HepG2 (cell line): ENCODE data around the gene PTPRF. TPM values are rescaled to one million over a fixed set of nuclear protein-coding genes. Genes with fewer than 3 reads are reported as not detected.
A peak's percentile ranks its signal among the peaks of the same experiment; 100 is the strongest.

Experiments
- ATAC-seq: fragments of 200-7000 bp; cut with Tn5 transposase; 3 replicates; pipeline ENCODE4 v1.9.1; 2020; ENCODE audit warnings: mild to moderate bottlenecking, moderate library complexity
- BruUV-seq: library from RNA; stranded (reverse); fragments of 400-500 nt; replicated peaks from 2 replicates; lab custom pipeline; 2021; lab: Mats Ljungman, UMichigan
- CTCF ChIA-PET: fragments of 300-600 bp; formaldehyde crosslinking; extraction: SDS; loops from one replicate; lab custom pipeline; 2021; ENCODE audit warnings: low total read pairs, inconsistent platforms, low intra/inter-chr PET ratio; lab: Yijun Ruan, JAX
- POLR2A ChIA-PET: fragments of 350-600 bp; sonication (Branson Sonifier 250); formaldehyde crosslinking; loops from one replicate; lab custom pipeline; 2020; ENCODE audit warnings: antibody characterized with exemption, inconsistent platforms; lab: Yijun Ruan, JAX
- DNase-seq: peaks from one replicate; pipeline ENCODE4 v3.0.0-alpha.2; 2015; ENCODE audit warnings: low spot score
- FAIRE-seq: peaks from 3 replicates; lab custom pipeline; 2011; peaks lifted over from hg19 to GRCh38; lab: Jason Lieb, UNC
- H2AFZ ChIP-seq: one replicate; pipeline ENCODE4 v1.6.1; 2011; ENCODE audit warnings: low read length, inconsistent platforms
- H3K27ac ChIP-seq: fragments of 300-600 bp; 3 replicates; pipeline ENCODE4 v1.8.0; 2011; ENCODE audit warnings: mixed run types, mild to moderate bottlenecking, mixed read lengths, low read length, inconsistent platforms; ENCODE audit not compliant: insufficient read depth; ENCODE audit errors: extremely low read length
- H3K27me3 ChIP-seq, 2 experiments: fragments of 200-600 bp in 1 of 2; 2 replicates in 1 of 2; 3 replicates in 1 of 2; pipeline versions ENCODE4 v1.6.0 to v1.8.0; 2011; ENCODE audit warnings: low read length in 2 of 2, mild to moderate bottlenecking in 2 of 2, moderate library complexity in 2 of 2, inconsistent platforms in 1 of 2; ENCODE audit not compliant: insufficient read depth in 2 of 2, control insufficient read depth in 1 of 2
- H3K36me3 ChIP-seq, 2 experiments: fragments of 200-600 bp in 1 of 2; replicated peaks in 1 of 2; 2 replicates in 1 of 2; 3 replicates in 1 of 2; pipeline versions ENCODE4 v1.5.1 to v1.8.0; 2011; ENCODE audit warnings: low read length in 2 of 2, inconsistent platforms in 1 of 2; ENCODE audit not compliant: insufficient read depth in 2 of 2, control insufficient read depth in 1 of 2
- H3K4me1 ChIP-seq: 2 replicates; pipeline ENCODE4 v1.5.1; 2012; ENCODE audit warnings: low read length, inconsistent platforms; ENCODE audit not compliant: insufficient read depth
- H3K4me2 ChIP-seq: 2 replicates; pipeline ENCODE4 v1.6.0; 2011; ENCODE audit warnings: low read depth, low read length, inconsistent platforms
- H3K4me3 ChIP-seq, 3 experiments: fragments of 200-600 bp in 1 of 3; sonication (generic), shearing (Covaris generic) in 1 of 3; replicated peaks in 1 of 3; 2 replicates each; pipeline ENCODE4 v1.5.1; 2011 to 2016; ENCODE audit warnings: low read length in 3 of 3, inconsistent platforms in 2 of 3, low read depth in 2 of 3, mild to moderate bottlenecking in 2 of 3, control low read depth in 1 of 3, mixed read lengths in 1 of 3; ENCODE audit not compliant: insufficient read depth in 1 of 3
- H3K79me2 ChIP-seq: one replicate; pipeline ENCODE4 v1.6.1; 2011; ENCODE audit warnings: low read length, inconsistent platforms; ENCODE audit not compliant: insufficient read depth
- H3K9ac ChIP-seq: 2 replicates; pipeline ENCODE4 v1.6.0; 2011; ENCODE audit warnings: mild to moderate bottlenecking, low read depth, low read length, inconsistent platforms; ENCODE audit not compliant: insufficient read depth
- H3K9me3 ChIP-seq: 2 replicates; pipeline ENCODE4 v1.5.1; 2012; ENCODE audit warnings: mild to moderate bottlenecking, low read length
- H4K20me1 ChIP-seq: 2 replicates; pipeline ENCODE4 v1.6.0; 2011; ENCODE audit warnings: inconsistent platforms, mild to moderate bottlenecking, low read length, moderate library complexity; ENCODE audit not compliant: insufficient read depth
- AKNA ChIP-seq: sonication (generic); formaldehyde crosslinking; IDR thresholded peaks from 2 replicates; pipeline ENCODE4 v1.4.0; 2020; ENCODE audit warnings: missing genetic modification reagents, borderline replicate concordance
- BORCS8-MEF2B ChIP-seq: sonication (generic); formaldehyde crosslinking; IDR thresholded peaks from 2 replicates; pipeline ENCODE4 v1.8.0; 2022; ENCODE audit warnings: mild to moderate bottlenecking, missing genetic modification reagents
- CCAR2 ChIP-seq: fragments of 200-400 bp; formaldehyde crosslinking; optimal IDR thresholded peaks from 2 replicates; pipeline ENCODE3; 2018; ENCODE audit warnings: low read depth, mild to moderate bottlenecking, low read length, moderate library complexity
- CTCF ChIP-seq: sonication (generic); formaldehyde crosslinking; IDR thresholded peaks from 2 replicates; pipeline ENCODE4 v1.5.0; 2020; ENCODE audit warnings: mild to moderate bottlenecking, missing genetic modification reagents, moderate library complexity
- ELF3 ChIP-seq: IDR thresholded peaks from 2 replicates; pipeline ENCODE4 v1.6.1; 2016; ENCODE audit warnings: missing genetic modification reagents, missing compliant biosample characterization
- FOXO1 ChIP-seq: sonication (generic); formaldehyde crosslinking; IDR thresholded peaks from 2 replicates; pipeline ENCODE4 v1.4.0; 2020; ENCODE audit warnings: missing genetic modification reagents
- HOXA3 ChIP-seq: sonication (generic); formaldehyde crosslinking; IDR thresholded peaks from 2 replicates; pipeline ENCODE4 v1.5.0; 2020; ENCODE audit warnings: missing genetic modification reagents
- NR2F6 ChIP-seq, 2 experiments: IDR thresholded peaks; 2 replicates each; pipeline ENCODE4 v1.6.1; 2016; ENCODE audit warnings: antibody characterized with exemption in 1 of 2, mild to moderate bottlenecking in 1 of 2
- PHB2 ChIP-seq: fragments of 450-650 bp; IDR thresholded peaks from 2 replicates; pipeline ENCODE4 v1.6.1; 2018; ENCODE audit not compliant: partially characterized antibody
- PHF21A ChIP-seq: sonication (generic); formaldehyde crosslinking; IDR thresholded peaks from 2 replicates; pipeline ENCODE4 v1.5.0; 2020; ENCODE audit warnings: mild to moderate bottlenecking, missing genetic modification reagents
- POLR2G ChIP-seq: fragments of 200-400 bp; formaldehyde crosslinking; IDR thresholded peaks from 2 replicates; pipeline ENCODE4 v1.6.1; 2018; ENCODE audit warnings: mild to moderate bottlenecking, low read depth, low read length, moderate library complexity
- TAF1 ChIP-seq: sonication (generic); formaldehyde crosslinking; IDR thresholded peaks from 2 replicates; pipeline ENCODE4 v1.4.0; 2020; ENCODE audit warnings: missing genetic modification reagents
- TEAD3 ChIP-seq: optimal IDR thresholded peaks from 2 replicates; pipeline ENCODE3; 2016; ENCODE audit warnings: borderline replicate concordance
- WIZ ChIP-seq: sonication (generic); formaldehyde crosslinking; IDR thresholded peaks from 2 replicates; pipeline ENCODE4 v1.5.1; 2020; ENCODE audit warnings: mild to moderate bottlenecking, missing genetic modification reagents
- YEATS2 ChIP-seq: sonication (generic); formaldehyde crosslinking; IDR thresholded peaks from 2 replicates; pipeline ENCODE4 v1.4.0; 2020; ENCODE audit warnings: missing genetic modification reagents, borderline replicate concordance
- ZBTB14 ChIP-seq: sonication (generic); formaldehyde crosslinking; IDR thresholded peaks from 2 replicates; pipeline ENCODE4 v1.4.0; 2020; ENCODE audit warnings: missing genetic modification reagents
- ZNF776 ChIP-seq: sonication (generic); formaldehyde crosslinking; IDR thresholded peaks from 2 replicates; pipeline ENCODE4 v1.4.0; 2020; ENCODE audit warnings: mild to moderate bottlenecking, missing genetic modification reagents
- WGBS: methylation state at CpG from one replicate; pipeline ENCODE4 v1.1.6; 2017; ENCODE audit warnings: low lambda C conversion rate; 5-methylcytosine and 5-hydroxymethylcytosine counted together
- in situ Hi-C: cut with HindIII; loops from 2 replicates; pipeline ENCODE4 v1.10.0; 2017; ENCODE audit warnings: low pct_unique_long_range_greater_than_20kb; ENCODE audit not compliant: extremely low pct_ligation_motif_present
- intact Hi-C: fragments of 100-400 bp; cut with micrococcal nuclease; formaldehyde crosslinking; loops from one replicate; pipeline ENCODE4 v1.10.0; 2022; ENCODE audit not compliant: unreplicated experiment
- polyA plus RNA-seq, 8 experiments: library from polyadenylated mRNA; depleted of rRNA in 3 of 8; stranded (reverse) in 7 of 8; unstranded in 1 of 8; fragments of >200 nt; fragmentation: Illumina TruSeq in 4 of 8; extraction: Trizol in 4 of 8; gene quantifications; 2 replicates each; pipeline versions ENCODE4 v1.2.1 to v1.2.3, GENCODE V29; 2011 to 2016; ENCODE audit warnings: low read depth in 4 of 8, missing spikeins in 1 of 8, mixed read lengths in 1 of 8; ENCODE audit not compliant: insufficient read depth in 1 of 8
- total RNA-seq, 5 experiments: library from RNA; depleted of rRNA; stranded (reverse); fragments of >200 nt; fragmentation: Illumina TruSeq; extraction: Trizol; gene quantifications; 2 replicates each; pipeline ENCODE4 v1.2.3, GENCODE V29; 2016; ENCODE audit warnings: low read depth in 1 of 5

The PTPRF gene
- total and polyA plus RNA-seq, 2 of the 13 experiments (the other 11 are each of a cell fraction or from before 2014, with no cell fraction given), result 55.9 to 167 TPM

- no TSS peak for BruUV-seq
- Histone ChIP-seq H3K9me3 (no peaks in the 10 kb centered on the region), H3K27me3 (no peaks in the 10 kb centered on the region), H3K9ac (no peak overlapping the region), H3K4me1 (peaks cover 45% of the 10 kb centered on the region), H3K79me2 (peaks cover 28% of the 10 kb centered on the region), H4K20me1 (peaks cover 11% of the 10 kb centered on the region), H3K27ac (no peak overlapping the region), H3K36me3 (peaks cover 0 to 6% of the 10 kb centered on the region in 2 experiments; a peak in 1 of 5 replicates), H3K4me3 (no peak overlapping the region), H3K4me2 (0 out of 2 replicates have a peak overlapping the region, but pooled peaks have one; percentile 41), H2AFZ (no peak overlapping the region)
- in situ Hi-C loops, result loop anchor here (5.0 kb wide), 2 partner anchors 58 to 403 kb away; partner anchors contain the start of gene ARTN
- intact Hi-C loops, result loop anchor here (1.0 to 2.0 kb wide), 4 partner anchors 19 to 405 kb away; no protein-coding TSS in a partner anchor
- 25% methylated on average over 11 of the region's 11 CpGs for WGBS
- FAIRE-seq (peak; percentile 99), ATAC-seq (peak; percentile 64), DNase-seq (peak; percentile 82)
- POLR2A ChIA-PET, result interaction anchor here (3.7 to 8.6 kb wide), 2 partner anchors 18 to 121 kb away, joined by 22 to 87 read pairs; partner anchors contain the start of gene KDM4A
- CTCF ChIA-PET, result interaction anchor here (1.1 to 1.9 kb wide), 3 partner anchors 25 to 111 kb away, joined by 3 to 11 read pairs (median 7); no protein-coding TSS in a partner anchor
- no peak for TF ChIP-seq POLR2G
- TF ChIP-seq ZBTB14, result peak; percentile 72
- TF ChIP-seq HOXA3 (CRISPR knock-in tag), result 0 out of 2 replicates have a peak, but pooled peaks have one; percentile 15
- TF ChIP-seq PHF21A (CRISPR knock-in tag), result no peak
- TF ChIP-seq TAF1 (CRISPR knock-in tag), result no peak
- peak; percentile 38 for TF ChIP-seq ELF3 (CRISPR knock-in tag)
- TF ChIP-seq ZNF776 (CRISPR knock-in tag), result no peak
- peak; percentile 95 for TF ChIP-seq CTCF (CRISPR knock-in tag)
- TF ChIP-seq BORCS8-MEF2B (CRISPR knock-in tag), result no peak
- TF ChIP-seq CCAR2, result no peak
- no peak for TF ChIP-seq WIZ (CRISPR knock-in tag)
- peak; percentile 59; the same call in 1 of the 2 replicates for TF ChIP-seq YEATS2 (CRISPR knock-in tag)
- peak; percentile 62 for TF ChIP-seq TEAD3
- no peak for TF ChIP-seq AKNA (CRISPR knock-in tag)
- no peak for TF ChIP-seq PHB2
- TF ChIP-seq FOXO1 (CRISPR knock-in tag), result peak; percentile 52; the same call in 1 of the 2 replicates
- no peak for TF ChIP-seq NR2F6 (IDR thresholded peaks at IDR 0.05)
- peak; percentile 48; the same call in 1 of the 2 replicates for TF ChIP-seq NR2F6 (CRISPR knock-in tag; IDR thresholded peaks at IDR 0.05)
Measured at GRCh38 chr1:43529206-43529731, 1.4 kb upstream of the PTPRF start.
